Midbrain (tissue), 1 donor: ENCODE results near the gene OPA1.
A peak's percentile ranks its signal among the peaks of the same experiment; 100 is the strongest.

Source experiments
- DNase-seq: peaks from one replicate; lab custom pipeline; 2025; lab: John Stamatoyannopoulos, UW

Gene OPA1

DNA sequence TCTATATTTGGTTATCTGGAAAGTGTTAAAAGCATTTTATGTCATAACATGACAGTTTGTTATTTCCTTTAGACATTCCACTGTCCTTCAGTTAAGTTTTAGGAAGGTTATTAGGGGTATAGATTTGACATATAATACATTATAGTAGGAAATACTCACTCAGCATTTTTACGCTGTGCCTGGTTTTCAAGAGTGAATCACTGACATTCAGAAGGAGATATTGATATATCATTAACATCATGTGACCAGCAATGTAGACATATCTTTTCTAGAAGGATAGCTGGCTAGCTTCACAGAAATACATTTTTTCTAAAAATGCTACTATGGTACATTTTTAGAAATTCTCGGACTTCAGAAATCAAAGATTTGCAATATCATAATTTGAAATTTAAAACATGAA is 57.6 kb downstream of the OPA1 start:
- no peak for DNase-seq

DNA sequence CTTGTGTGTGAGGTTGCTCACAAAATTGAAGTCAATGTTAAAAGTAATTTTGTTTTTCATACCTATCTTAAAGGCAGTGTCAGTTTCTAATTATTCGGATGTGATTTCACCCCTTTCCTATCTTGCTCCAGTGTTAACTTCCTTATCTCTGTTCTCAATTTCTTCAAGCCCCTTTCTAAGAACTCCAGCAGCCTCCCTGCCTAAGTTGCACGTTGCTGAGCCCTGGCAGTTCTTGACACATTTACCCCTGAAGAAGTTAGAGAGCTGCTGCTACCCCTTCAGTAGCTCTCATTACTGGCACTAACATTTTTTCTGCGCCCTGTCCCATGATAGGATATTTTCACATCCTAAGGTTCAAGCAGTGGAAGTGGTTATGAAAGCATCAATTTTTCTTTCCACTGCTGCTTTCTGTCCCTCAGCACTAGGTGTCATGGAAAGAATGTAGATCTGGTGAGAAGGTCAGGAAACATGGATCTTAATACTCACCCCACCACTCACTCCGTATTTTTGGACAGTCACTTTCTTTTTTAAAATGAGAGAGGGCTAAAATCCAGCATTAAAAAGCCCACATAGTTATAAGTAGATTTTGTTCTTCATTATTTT is 62.9 kb downstream of the OPA1 start:
- DNase-seq: no peak

DNA sequence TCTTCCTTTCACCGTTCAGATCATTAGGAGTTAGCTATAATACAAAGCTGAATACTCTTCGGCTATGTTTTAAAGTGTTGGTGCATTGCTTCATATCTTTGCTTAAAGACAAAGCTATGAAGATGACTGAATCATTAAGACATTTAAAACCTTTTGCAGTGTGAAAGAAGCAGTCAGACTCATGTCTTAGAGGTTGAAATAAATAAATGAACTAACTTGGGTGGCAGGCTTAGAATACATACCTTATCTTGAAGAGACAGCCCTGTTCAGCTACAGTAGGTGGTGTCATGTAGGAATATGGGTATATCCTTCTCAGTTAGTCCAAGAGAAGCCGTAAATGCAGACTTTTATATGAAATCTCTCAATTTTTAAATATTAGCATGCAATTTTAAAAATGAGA is 63.4 kb downstream of the OPA1 start:
- DNase-seq: no peak

DNA sequence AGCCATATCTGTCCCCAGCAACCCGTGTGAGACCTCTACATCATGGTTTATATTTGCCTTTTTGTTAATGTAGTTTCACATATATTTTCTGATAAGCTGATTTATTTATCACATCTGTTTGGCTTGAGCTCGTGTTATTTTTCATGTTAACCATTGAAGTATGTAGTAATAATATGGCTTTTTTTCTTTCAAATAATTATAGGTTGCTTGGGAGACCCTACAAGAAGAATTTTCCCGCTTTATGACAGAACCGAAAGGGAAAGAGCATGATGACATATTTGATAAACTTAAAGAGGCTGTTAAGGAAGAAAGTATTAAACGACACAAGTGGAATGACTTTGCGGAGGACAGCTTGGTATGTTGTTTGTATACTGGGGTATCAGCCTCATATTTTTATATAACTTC is 63.9 kb downstream of the OPA1 start:
- no peak for DNase-seq

DNA sequence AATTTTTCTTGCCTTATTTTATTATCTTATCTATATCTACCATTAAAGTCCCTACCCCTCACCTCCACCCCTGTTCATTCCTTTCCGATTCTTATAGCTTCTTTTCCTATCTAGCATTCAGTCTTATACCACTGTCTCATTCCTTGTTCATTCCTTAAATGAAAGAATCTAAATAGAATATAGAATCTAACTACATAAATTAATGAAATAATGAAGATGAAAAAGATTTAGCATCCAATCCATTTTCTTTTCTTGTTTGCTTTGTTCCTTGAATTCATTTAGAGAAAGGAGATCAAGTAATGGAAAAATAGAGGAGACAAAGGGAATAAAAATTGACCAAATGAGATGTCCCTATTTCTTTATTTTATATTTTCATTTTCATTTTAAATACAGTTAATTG is 67.2 kb downstream of the OPA1 start:
- no peak for DNase-seq

DNA sequence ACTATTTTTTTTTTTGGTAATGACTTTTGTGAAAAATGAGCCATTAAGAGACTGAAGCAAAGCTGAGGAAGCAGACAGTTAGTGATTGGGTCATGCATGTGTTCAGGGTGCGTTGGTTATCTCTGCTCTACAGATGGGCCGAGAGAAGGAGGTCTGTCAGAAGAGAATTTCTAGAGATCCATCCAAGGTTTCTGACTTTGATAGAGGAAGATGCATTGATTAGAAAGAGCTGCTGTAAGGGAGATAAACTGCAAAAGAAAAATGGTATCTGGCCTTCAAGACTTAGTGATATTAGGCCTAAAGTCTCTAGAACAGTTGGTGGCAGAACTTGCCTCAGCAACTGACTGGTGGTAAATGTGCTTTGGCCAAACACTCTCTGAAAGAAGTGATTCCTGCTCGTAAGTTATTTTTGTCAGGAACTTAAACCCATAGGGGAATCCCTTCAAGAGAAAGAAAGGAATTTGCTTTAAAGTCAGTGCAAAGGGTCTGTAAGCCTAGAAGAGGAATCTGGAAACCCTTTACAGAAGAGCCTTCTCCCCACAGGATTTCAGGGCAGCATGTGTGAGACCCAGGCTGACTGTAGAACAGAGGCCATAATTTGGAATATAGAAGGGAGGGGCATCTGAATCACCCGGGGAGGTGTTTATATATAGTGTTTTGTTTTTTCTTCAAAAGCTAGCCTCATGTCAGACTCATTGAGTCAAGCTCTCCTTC is 67.8 kb downstream of the OPA1 start:
- no peak for DNase-seq

DNA sequence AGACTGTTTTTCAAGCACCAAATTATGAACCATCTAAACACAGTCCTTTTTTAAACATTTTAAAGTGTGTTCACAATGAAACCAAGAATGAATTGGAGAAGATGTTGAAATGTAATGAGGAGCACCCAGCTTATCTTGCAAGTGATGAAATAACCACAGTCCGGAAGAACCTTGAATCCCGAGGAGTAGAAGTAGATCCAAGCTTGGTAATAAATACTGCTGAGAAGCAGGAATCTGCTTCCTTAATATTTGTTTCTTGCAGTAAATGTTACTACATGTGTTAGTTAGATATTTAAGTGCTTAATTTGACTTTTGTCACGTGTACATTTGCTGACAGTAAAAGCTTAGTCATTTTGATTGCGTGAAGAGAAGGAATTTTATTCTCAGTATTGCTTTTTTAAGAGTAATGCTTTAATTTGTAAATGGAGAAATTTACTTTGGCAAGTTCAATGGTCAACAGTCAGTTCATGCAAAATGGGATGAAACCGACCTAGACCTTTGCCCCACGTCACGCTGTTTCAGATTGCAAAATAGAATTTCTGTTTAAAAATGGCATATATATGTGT is 69.8 kb downstream of the OPA1 start:
- DNase-seq: no peak

DNA sequence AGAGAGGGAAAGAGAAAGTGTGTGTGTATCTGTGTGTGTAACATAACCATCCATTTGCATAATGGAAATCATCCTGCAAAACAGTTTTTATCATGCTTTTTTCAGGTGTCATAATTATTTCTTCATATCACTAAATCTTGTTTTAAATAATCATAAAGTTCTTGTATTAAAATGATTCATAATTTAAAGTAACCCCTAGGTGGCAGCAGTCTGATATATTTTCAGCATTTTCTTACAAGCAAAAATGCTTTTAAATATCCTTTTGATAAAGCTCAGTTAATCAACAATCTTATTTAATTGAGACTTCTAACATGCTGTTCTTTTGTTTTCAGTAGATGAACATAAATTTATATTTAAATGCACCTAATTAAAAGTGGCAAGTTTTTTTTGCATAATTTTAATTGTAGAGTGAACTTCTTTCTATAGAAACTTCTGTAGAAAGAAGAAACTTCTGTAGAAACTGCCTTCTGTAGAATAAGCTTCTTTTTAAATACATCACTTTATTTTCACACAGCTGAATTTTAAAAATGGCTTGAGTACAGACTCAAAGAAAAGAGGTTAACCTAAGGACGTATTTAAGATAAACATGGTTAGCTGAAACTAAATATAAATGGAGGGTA is 72.5 kb downstream of the OPA1 start:
- DNase-seq: peak; percentile 8

DNA sequence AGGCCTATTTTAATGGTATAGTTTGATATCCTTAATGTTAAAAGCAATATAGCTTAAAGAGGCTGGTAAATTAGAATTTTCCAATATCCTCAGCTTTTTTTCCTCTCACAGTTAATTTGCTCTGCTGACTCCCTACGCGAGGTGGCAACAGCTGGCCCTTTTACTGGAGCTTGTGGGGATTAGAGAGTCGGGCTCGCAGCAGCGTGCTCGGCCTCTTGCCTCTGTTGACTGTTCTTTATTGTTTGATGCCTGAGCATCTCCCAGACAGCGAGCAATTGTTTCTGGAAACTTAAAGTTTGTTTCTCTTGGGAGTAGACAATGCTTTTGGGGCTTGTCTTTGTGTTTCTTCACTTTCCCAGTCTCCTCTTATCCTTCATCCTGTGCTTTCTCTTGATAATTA is 80.8 kb downstream of the OPA1 start:
- peak; percentile 75 for DNase-seq

DNA sequence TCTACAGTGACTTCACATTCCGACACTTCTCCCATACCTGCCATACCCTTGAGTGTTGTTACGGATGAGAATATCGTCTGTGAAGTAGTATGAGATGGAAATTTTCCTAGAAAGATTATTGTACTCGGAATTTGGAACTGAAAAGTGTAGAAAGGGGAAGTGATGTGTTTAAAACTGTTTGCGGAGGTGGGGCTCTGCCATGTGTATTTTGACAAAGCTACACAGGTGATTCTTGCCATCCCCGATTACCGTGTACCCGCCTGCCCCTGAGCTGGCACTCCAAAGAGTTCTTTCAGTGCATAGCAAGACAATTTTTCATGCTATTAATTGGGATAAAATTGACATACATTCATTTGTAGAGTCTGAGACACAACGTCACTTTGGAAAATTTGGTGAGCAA is 81.7 kb downstream of the OPA1 start:
- DNase-seq: no peak

DNA sequence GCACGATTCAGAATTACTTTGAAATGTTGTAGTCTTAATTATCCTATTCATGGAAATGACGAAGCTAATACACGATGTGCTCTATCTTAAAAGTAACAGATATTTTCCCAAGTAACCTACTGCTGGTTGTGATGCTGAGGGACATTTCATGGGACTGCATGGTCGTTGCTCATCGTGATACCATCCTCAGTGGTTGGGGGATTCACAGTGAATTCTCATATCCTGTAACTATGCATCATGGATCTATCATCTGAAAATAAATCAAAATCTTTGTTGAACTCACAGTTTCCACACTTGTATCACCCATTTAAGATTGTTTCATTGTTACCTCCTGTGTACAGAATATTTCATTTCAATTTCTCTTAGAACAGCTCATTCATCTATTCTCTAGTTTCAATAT is 84.7 kb downstream of the OPA1 start:
- DNase-seq: no peak

DNA sequence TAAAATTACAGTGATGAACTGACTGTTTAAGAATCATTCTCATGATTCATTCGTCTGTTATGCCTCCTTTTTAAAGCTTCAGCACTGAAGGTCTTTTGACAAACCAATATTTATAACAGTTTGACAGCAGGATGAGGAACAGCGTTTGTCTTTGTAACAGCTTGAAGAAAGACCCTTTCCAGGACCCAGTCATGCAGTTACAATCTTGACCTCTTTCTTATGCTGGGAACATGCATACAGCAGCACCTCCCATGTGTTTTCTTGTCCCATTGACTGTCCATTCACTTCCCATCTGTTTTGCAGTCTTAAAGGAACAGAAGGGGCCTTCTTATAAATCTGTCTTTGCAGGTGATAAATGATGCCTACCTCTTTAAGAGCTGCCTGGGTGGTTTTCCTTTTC is 87.2 kb downstream of the OPA1 start:
- no peak for DNase-seq

DNA sequence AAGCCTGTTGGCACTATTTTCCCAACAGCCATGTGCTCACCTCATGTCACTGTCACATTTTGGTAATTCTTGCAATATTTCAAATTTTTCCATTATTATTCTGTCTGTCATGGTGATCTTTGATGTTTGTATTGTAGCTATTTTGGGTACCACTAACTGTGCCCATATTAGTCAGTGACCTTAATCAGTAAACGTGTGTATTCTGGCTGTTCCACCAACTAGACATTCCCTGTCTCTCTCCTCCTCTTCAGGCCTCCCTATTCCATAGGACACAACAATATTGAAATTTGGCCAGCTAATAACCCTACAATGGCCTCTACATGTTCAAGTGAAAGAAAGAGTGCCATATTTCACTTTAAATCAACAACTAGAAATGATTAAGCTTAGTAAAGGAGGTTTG is 88.6 kb downstream of the OPA1 start:
- DNase-seq: no peak

DNA sequence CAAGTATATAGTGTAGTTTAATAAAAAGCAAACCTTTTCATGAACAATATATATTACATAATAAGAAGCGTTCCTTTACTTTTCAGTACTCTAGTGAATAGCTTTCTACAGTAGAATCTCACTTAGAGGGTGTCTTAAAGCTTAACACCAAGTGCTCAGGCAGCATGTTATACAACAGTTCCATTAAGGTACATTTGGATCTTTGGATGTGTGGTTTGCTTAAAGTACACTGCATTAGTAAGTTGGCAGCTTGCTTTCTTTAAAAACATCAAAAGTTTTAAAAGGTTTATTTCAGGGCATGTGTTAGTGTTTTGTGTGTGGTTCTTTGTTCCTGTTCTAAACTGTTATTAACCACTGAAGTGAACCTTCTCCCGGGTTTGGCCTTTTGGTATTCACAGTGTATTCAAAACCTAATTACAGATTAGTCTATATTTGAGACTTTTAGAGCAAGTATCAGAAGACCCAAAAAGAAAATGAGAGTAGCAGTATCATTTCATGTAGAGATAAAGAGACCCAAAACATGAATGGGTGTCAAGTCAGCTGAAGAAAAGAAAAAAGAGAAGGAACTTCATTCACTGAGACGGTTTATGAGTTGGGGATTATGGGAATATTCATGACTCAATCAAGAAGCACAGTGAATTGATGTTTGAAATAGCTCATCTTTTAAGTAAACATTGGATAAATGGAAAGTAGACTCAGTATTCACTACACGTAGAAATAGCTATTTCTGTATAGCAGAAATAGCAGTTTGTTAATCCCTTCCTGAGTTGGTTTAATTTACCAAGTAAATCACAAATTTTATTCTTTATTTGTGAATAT is 93.9 kb downstream of the OPA1 start:
- peak; percentile 8 for DNase-seq

DNA sequence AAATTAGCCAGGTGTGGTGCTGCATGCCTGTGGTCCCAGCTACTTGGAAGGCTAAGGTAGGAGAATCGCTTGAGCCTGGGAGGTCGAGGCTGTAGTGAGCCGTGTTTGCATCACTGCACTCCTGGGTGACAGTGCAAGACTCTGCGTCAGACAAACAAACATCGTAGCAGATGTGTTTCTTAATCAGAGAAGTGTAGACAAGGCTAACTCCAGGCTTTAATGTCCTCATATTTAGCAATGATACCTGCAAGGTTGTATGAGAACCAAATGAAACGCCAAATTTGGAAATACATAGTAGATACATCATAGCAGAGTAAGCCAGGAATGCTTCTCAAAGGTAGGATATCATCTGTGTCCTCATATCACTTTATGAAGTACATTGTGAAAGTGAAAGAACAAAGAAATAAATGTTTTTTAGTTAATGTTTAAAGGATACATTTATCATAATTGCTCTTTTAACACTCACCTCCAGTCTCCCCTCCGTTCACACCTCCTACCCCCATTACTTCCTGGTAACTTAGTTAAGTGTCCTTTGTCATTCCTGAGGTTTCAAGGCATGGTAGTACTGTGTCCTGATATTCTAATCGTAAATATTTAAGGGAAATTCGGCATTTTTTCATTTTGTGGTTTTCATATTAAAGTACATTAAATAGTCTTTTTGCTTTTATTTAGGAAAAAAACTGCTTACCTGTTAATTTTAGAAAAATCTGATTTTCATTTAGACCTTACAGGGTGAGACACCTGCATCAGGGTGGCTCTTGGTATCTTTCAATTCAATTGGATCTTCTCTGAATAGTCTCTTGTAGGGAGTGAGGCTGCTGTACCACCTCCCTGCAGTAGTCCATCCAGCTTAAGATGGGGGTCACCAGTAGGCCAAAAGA is 96.1 kb downstream of the OPA1 start:
- no peak for DNase-seq

DNA sequence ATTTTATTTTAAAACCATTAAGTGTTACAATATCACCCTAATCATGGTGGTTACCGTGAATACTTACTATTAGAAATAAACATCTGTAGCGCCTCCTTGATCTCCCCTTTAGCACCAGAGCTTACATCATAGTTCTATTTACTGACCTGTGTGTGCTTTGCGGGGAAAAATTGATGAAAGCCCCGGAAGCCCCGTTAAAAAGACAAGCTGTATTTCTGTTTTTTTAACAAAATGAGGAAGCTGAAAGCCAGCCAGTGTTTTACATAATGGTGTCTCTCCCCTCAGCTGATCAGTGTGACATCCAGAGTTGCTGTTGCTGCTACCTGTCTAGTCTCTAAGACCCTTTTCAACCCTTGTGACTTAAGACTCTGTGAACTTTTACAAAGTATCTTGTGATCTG is 100.8 kb downstream of the OPA1 start:
- DNase-seq: no peak

DNA sequence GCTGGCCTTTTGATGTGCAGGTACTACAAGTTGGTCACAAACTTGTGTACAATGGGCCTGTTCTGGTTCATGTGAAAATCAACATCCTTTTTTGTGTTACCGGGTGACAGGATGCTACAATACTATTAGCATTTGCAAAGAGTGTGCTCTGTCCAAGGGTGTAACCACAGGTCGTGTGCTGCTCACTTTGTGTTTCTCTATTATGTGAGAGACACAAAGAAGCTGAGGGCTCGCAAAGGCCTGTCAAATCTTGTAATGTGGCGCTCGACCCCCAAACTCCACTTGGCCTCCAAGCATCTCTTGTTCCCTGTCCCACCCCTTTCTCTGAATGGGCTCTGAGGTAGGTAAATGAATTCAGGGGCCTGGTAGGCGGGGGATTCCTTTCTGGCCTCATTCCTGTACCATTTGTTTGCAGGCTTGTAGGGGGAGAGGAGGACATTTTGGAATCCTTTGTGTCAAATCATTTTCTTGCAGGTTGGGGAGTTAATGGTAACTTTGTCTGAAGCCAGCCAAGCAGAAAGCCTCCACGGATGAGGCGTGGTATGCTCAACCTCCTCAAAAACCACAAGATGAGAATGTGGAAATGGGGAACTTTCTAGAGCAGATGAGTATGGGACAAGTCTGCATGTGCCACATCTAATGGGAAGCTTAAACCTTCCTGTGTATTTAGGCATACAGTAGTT is 109.1 kb downstream of the OPA1 start:
- DNase-seq: no peak

DNA sequence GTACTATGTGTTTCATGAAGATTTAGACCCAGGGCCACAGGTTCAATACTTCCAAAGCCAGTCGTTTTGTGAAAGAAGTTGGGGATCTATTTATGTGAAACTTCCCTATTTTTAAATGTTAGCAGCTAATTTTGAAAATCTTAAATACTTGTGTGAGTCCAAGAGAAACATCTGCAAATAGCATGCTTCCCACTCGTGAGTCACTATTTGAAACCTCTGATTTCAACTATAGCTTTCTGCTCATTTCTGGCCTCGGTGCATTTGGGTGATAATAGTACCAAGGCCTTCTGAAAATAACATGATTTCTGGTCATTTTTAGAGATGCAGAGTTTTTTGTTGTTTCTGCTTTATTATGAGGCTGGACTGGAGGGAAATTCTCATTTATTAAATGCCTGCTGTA is 110.0 kb downstream of the OPA1 start:
- DNase-seq: no peak

DNA sequence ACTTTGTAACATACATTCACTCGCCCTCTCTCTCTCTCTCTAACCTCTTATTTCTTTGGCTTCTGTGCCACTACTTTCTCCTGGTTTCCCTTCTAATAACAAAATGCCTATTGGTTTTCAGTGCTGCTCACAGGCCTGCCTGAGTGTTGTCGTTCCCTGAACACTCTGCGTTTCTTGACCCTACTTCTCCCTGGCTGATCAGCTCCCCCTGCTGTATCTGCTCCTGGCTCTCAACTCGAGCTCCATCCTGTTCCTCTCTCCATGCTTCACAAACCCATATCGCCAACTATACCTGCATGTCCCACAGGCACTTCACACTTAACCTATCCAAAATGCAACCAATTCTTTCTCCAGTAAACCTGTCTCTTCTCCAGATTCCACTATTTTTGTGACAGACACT is 111.4 kb downstream of the OPA1 start:
- peak; percentile 8 for DNase-seq

DNA sequence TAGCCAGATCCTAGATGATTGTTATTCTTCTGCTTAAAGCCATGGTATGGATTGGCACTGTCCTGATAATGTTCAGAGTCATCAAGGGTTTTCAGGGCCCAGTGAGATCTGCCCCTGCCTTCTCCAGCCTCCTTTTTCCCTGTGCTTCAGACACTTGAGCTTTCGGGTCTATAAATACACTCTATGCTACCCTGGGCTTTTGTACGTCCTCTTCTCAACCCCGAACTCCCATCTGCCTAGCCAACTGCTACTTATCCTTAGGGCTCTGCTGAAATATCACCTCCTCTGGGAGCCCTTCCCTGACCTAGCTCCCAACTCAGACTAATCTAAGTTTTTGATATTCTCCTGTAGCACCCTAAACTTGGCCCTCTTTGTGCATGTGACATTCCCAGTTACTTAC is 115.3 kb downstream of the OPA1 start:
- DNase-seq: no peak
